AG09309 (cell line): ENCODE results near the gene PSMB11.
"Not testable (repeated sequence)": the region's sequence is repeated elsewhere in the genome, so short reads cannot be mapped to it uniquely, and the experiment has no call there.

ENCODE experiments used
- DNase-seq: peaks from one replicate; pipeline ENCODE4 v3.0.0-alpha.2; 2010; ENCODE audit warnings: low read depth
- H3K4me3 ChIP-seq: 2 replicates; pipeline ENCODE4 v1.5.1; 2011; ENCODE audit warnings: mild to moderate bottlenecking, low read depth, low read length, moderate library complexity; ENCODE audit not compliant: control insufficient read depth
- TF ChIP-seq, protein P1 (sequence below): IDR thresholded peaks from 2 replicates; pipeline ENCODE4 v1.5.1; 2011; ENCODE audit warnings: mild to moderate bottlenecking, low read depth, low read length, inconsistent platforms; ENCODE audit not compliant: insufficient read depth, control insufficient read depth; ENCODE audit errors: missing control alignments

PSMB11 gene

DNA sequence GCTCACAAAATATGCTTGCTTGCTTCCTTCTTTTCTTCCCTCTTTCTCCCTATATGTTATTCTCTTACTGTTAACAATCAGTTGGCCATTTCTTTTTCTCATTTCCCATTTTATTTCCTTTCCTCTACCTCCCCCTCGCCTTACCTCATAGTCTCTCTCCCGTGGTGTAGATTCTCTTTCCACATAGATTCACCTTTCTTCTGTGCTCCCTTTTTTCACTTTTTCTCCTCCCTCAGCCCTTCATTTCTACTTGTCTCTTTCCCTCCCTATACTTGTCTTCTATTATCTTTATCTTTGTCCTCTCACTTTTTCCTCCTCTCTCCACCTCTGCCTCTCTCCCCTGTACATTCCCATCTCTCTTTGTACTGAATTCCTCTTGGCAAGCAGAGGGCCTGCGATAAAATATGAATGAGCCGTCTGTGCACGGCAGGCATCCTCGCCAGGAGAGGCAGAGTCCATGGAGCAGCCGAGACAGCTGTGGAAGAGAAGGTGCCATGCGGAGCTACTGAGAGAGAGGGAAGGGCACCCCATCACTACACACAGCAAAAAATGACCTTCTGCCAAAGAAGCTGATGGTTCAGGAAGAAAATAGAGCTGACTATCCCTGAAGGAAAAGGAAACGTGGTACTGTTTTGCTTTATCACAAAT is 44.2 kb upstream of the PSMB11 start:
- TF ChIP-seq, protein P1, sequence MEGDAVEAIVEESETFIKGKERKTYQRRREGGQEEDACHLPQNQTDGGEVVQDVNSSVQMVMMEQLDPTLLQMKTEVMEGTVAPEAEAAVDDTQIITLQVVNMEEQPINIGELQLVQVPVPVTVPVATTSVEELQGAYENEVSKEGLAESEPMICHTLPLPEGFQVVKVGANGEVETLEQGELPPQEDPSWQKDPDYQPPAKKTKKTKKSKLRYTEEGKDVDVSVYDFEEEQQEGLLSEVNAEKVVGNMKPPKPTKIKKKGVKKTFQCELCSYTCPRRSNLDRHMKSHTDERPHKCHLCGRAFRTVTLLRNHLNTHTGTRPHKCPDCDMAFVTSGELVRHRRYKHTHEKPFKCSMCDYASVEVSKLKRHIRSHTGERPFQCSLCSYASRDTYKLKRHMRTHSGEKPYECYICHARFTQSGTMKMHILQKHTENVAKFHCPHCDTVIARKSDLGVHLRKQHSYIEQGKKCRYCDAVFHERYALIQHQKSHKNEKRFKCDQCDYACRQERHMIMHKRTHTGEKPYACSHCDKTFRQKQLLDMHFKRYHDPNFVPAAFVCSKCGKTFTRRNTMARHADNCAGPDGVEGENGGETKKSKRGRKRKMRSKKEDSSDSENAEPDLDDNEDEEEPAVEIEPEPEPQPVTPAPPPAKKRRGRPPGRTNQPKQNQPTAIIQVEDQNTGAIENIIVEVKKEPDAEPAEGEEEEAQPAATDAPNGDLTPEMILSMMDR: no peak
- no peak for DNase-seq
- H3K4me3 ChIP-seq: no peak overlapping the region

DNA sequence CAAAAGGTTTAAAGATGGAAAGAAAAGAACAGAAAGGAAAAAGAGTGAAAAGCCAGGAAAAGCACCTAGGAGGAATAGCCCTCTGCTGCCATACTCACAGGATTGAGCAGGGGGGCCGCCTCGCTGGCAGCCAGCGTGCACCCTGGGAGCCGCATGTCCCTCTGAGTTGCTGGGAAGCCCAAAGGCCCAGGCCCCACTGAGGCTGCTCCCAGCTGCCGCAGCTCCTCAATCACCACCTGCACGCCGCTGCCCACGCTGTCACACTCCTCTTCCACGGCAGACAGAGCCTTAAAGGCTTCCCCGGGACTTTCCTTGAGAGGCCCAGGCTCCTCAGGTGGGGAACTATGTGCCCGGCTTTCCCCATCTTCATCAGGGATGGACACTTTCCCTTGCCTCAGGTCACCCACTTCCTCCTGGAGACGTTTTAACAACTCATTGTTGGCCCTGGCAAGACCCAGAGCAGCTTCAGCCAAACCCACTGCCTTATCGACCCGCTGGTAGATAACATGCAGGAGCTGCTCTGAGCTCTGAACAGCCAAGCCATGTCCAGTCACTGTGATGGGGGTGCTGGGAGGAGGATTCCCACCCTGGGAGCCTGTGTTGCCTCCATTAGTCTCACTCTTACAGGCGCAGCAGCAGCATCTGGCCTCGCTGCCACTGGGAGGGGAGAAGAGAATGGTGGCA is 43.5 kb upstream of the PSMB11 start:
- DNase-seq: no peak
- H3K4me3 ChIP-seq: no peak overlapping the region
- TF ChIP-seq, protein P1: no peak

DNA sequence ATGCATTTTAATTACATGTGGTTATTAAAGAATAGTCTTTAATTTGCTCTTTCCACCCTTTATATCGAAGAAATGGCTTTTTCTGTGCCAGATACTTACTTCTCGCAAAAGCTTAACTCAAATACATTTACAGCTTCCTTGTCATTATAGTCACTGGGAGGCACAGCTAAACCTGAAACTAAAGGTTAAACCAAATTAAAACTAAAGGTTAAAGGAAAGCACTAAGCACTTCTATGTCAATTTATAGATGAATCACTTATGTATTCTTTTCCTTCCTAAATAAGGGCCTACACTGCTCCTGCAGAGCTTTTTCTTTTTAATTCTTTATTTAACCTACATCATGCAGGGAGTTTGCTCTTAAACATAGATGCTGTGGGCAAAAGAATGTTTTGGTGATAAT is 41.2 kb upstream of the PSMB11 start:
- TF ChIP-seq, protein P1: no peak
- no peak for DNase-seq
- no peak overlapping the region for H3K4me3 ChIP-seq

DNA sequence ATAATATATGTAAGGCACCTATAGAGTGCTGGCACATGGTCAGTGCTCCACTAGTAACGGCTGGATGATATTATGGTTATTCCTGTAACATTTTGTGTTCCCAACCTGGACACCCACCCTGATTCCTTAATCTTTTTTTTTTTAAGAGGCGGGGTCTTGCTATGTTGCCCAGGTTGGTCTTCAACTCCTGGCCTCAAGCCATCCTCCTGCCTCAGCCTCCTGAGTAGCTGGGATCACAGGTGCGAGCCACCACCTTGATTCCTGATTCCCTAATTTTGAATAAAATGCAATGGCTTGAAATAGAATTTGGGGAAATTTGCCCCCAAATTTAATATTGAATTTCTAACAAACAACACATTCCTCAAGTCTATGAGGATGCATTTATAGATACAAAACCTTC is 39.4 kb upstream of the PSMB11 start:
- H3K4me3 ChIP-seq: no peak overlapping the region
- TF ChIP-seq, protein P1: no peak
- no peak for DNase-seq

GRCh38 chr14:23004274-23004673 is 37.7 kb upstream of the PSMB11 start:
- not testable (repeated sequence) for DNase-seq, H3K4me3 ChIP-seq

DNA sequence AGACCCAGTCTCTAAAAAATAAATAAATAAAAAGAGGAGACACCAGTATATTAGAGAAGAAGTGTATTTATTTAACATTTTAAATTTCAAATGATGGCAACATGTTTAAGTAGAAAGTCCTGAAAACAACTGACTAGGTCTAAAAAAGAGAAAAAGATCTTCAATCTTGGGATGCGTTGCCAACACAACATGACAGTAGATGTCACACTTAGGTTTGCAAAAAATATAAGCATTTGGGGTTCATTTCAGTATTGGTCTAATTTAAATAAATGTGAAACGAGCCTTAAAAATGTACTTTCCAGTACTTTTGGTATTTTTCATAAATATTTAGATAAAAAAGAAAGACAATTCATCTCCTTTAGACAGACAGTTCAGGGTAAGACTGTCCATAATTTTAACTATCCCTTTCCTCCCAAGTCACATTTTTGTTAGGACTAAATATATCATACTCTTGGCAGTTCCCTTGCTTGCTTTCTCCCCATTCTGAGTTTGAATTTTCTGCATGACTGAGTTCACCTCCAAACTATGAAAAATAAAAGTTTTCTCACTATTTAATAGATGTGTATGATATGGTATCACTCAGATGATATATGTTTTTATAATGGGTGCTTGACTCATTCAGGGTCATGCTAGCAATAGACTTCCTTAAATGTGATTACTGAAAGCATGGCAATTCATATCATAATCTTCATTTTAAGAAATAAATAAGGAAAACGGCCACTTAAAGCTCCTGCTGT is 36.4 kb upstream of the PSMB11 start:
- no peak for DNase-seq
- H3K4me3 ChIP-seq: no peak overlapping the region
- TF ChIP-seq, protein P1: no peak

- TF ChIP-seq, protein P1: no peak
- no peak for DNase-seq
- peak overlapping the region; percentile 75 for H3K4me3 ChIP-seq
Observed at GRCh38 chr14:23006188-23006534, 35.9 kb upstream of the PSMB11 start.
